C4-2B (cell line): ENCODE measurements around the gene NAPG.

Experiments
- CTCF ChIP-seq: fragments of 450-650 bp; conservative IDR thresholded peaks from 2 replicates; pipeline ENCODE4 v1.5.1; 2017; ENCODE audit warnings: mild to moderate bottlenecking
- ZFX ChIP-seq: fragments of 450-650 bp; IDR thresholded peaks from 2 replicates; pipeline ENCODE4 v1.6.1; 2017

- TF ChIP-seq CTCF (no peak), ZFX (no peak)
Measured at GRCh38 chr18:10558967-10559298, 33.1 kb downstream of the NAPG start.
